Spleen (tissue), 7 donors: ENCODE data around the gene ZNHIT2.

Experiments used
- CTCF ChIP-seq, 11 experiments: fragments of 200-600 bp in 7 of 11; fragments of 450-650 bp in 4 of 11; sonication (generic) in 4 of 11; IDR thresholded peaks in 8 of 11; conservative IDR thresholded peaks in 3 of 11; 1 replicate in 7 of 11; 2 replicates in 4 of 11; pipeline versions ENCODE4 v1.4.0 to v1.8.0; 2016 to 2021; ENCODE audit warnings: antibody characterized with exemption in 11 of 11, inconsistent platforms in 4 of 11, mild to moderate bottlenecking in 1 of 11
- POLR2A ChIP-seq, 3 donors: fragments of 450-650 bp; IDR thresholded peaks; one replicate each; pipeline ENCODE4 v1.5.1; 2017; ENCODE audit warnings: antibody characterized with exemption in 3 of 3, mild to moderate bottlenecking in 1 of 3
- POLR2AphosphoS5 ChIP-seq, 3 donors: sonication (generic); formaldehyde crosslinking; IDR thresholded peaks; one replicate each; pipeline ENCODE4 v1.5.1; 2017; ENCODE audit warnings: antibody characterized with exemption in 3 of 3
- donor health status: DM: no; HTN: no; CAD: no; lungs with moderate emphysema.
- donor health status: DM: no; HTN: no; CAD: no.
- donor health status: DM: no; HTN: no; CAD: no.

GRCh38 chr11:65124480-65125196 lies 7.1 kb upstream of the ZNHIT2 start:
- no peak for TF ChIP-seq CTCF (IDR thresholded peaks at IDR 0.05 in 8 of 11, conservative IDR thresholded peaks at IDR 0.05 in 3 of 11)
- TF ChIP-seq POLR2A (IDR thresholded peaks at IDR 0.05), result no peak
- TF ChIP-seq POLR2AphosphoS5 (IDR thresholded peaks at IDR 0.05), result no peak
